SK-N-DZ (cell line): ENCODE data around the gene RAG1.

Experiments used
- DNase-seq: peaks from one replicate; pipeline ENCODE4 v3.0.0-alpha.2; 2015; ENCODE audit warnings: low spot score

RAG1 gene

DNA sequence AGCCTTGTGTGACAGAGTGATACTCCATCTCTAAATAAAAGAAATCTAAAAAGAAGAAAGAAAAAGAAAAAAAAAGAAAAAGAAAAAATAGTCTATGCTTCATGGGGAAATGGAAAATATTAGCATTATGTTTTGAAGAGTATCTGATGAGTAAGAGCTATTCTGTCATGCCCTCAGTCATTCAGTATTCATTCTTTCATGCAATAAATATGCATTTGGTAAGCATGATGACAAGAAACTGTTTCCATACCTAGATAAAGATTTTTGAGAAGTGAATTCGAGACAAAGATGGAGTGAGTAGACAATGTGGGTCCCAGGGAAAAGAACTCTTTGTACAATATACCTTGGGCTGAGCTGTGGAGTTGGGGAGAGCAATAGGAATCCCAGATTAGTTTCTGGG lies 20.3 kb downstream of the RAG1 start:
- DNase-seq, result no peak

DNA sequence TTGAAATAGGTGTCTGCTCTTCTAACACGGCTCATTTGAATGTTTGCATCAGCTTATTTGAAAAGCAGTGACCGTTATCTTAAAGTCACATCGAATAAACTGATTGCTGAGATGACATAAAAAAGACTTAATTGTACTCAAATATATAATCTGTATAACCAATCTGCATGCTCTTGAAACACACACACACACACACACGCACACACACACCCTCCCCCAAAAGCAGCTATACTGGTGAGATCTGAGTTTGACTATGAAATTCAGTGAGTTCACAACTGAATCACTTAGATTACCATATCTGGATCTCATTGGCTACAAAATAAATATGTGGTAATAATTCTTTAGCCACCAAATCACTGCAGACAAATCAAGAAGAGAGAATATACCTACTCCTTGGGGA lies 22.7 kb downstream of the RAG1 start:
- peak; percentile 20 for DNase-seq

- no peak for DNase-seq
These were observed 23.6 kb downstream of the RAG1 start for GRCh38 chr11:36591433-36591832.

DNA sequence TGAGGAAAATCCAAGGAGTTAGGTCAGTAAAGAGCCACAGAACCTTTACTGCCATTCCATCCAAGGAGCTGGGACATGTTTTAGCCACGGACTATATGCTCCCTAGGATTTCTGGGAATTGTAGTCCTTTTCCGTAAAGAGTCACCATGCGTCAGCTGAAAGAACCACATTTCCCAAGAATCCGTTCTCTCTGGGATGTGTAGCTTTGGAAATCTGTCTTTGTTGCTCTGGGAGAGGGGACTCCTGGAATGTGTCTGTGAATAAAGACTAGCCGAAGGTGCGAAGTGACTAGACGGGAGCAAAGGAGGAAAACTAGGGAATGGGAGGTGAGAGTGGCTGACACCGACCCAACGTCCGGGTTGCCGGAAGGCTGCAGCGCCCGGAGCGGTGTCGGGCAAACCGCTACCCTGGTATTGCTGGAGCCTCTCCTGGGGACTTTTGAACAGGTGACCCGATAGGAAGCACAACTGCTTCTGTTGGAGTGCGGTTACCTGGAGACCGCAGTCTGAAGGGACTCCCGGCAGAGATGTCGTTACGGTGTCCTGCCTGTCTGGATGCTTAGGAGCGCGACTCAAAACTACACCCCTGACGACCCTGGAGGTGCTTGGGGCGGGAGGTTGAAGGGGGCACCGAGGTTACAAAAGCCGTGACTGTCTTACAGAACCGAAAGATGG lies 26.6 kb downstream of the RAG1 start, which contains the start of gene IFTAP:
IFTAP (plus strand) TSS at position 187 of the 674 bp plus-strand sequence. CDS start 15,602 bp downstream, outside the sequence.
- DNase-seq, result peak; percentile 93

DNA sequence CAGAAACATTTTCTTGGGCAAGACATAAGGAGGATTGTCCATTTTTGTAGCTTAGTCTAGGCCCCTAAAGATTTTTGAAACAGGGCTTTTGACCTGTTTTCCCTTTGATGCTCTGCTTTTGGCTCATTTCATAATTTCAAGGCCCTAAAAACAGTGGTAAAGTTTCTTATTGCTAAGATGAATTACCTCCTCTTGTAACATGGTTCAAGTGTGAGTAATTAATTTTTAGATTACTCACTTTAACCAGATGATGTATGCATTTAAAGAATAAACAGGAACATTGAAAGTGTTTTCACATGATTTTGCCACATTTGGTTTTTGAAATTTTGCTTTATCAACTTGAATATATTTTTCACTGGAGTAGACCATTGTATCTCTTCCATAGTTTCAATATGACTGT lies 29.1 kb downstream of the RAG1 start:
- no peak for DNase-seq

- DNase-seq, result peak; percentile 32
These were observed 30.2 kb downstream of the RAG1 start, which contains the start of gene RAG2 for GRCh38 chr11:36598051-36598450. Gene RAG2 (minus strand): TSS chr11:36598236. CDS start chr11:36594168, 4,068 bp downstream.

DNA sequence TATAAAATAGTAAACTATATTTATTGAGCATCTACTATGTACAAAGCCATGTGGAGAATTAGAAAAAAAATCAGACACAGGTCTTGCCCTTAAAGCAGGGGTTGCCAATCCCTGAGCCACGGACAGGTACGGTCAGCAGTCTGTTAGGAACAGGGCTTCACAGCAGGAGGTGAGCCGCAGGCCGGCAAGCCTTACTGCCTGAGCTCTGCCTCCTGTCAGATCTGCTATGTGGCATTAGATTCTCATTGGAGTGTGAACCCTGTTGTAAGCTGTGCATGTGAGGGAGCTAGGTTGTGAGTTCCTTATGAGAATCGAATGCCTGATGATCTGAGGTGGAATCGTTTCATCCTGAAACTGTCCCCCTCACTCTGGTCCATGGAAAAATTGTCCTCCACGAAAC lies 32.4 kb downstream of the RAG1 start:
- no peak for DNase-seq

- DNase-seq, result no peak
These were observed 33.3 kb downstream of the RAG1 start for GRCh38 chr11:36601155-36601554.

DNA sequence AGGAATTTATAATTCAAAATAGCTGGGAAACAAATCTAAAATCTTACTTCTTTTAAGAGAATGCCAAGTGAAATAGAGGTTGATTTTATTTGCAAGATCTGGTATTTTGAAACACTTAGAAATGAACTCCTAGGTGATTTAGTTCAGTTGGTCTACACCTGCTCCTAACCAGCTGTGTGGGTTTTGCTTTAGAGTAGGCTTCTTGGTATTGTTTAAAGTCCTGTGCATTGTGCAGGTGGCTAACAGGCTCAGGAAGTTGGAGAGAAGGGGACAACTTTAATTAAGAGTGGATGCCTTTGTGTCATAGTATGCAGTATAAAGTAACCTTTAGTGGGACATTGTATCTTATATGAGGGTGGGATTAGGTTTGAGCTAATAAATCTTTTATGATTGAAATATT lies 34.3 kb downstream of the RAG1 start:
- DNase-seq, result no peak

DNA sequence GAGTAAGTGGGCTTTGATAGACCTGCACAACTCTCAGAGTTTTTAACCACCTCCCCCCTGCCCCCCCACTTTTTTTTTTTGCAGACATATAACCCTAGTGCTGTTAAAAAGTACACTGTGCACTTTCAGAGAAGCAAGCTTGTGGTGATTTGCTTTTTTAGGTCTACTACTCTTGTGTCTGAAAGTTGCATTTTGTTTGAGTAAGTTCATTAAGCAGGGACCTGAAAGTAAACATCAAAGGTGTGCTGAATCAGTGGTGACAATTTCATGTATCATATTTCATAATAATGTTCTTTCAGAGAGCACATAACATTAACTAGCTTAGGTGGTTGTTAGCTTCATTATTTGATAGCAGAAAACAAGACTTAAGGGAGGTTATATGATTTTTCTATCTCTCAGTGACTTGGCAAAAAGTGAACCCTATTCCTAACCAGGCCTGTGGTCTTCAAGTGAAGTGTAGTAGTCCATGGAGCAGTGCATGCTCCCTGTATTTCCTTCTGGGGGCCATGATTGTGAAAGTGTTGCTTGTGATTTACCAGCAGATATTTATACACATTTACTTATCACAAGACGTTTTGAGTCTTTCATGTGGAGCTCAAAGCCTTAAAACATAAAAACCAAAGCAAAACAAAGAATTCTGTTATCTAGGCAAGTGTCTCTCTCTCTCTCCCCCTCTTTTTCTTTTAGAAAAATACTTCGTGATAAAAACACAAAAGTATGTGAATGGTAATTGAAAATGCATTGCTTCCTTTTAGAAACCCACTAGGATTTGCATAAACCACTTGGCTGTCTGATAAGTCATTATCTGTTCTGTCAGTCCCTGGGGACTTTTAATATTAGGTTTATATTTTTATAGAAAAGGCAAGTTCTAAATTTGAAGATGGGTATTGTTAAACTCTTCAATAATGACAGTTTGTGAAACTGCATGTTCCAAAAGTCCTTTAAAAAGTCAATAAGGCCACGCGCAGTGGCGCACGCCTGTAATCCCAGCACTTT lies 37.7 kb downstream of the RAG1 start:
- no peak for DNase-seq

- no peak for DNase-seq
These were observed 40.8 kb downstream of the RAG1 start for GRCh38 chr11:36608491-36609199.

DNA sequence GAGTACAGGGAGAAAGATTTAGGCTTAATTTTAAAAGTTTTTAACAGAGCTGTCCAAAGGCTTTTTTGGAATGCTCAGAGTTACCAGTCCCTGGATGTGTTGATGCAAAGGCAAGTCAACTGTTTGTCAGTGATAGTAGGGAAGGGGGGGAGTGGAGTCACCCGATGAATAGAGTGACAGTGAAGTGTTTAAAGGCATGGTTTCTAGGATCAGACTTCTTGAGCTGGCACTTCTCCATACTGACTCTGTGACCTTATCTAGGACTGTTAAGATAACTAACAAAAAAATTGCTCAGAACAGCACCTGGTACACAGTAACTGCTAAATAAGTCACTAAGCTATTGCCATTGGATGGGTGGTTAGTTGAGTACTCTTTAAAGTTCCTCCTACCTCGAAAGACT lies 41.6 kb downstream of the RAG1 start:
- no peak for DNase-seq

DNA sequence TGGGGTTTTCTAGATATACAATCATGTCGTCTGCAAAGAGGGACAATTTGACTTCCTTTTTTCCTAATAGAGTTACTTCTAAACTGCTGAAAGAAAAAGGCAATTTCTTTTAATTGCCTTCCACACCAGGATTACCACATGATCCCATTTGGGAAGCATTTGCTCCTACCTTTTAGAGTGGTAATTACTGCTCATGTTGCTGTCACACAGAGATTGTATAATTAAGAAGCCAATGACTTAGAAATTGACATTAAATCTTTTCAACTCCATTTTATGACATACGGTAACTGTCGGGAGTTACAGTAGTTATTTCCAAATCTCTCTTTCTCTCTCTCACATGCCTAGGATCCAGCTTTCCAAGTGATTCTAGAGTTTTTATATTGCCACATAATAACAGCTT lies 48.0 kb downstream of the RAG1 start:
- no peak for DNase-seq

GRCh38 chr11:36617543-36618362 lies 49.9 kb downstream of the RAG1 start:
- DNase-seq, result no peak

- DNase-seq, result no peak
These were observed 50.7 kb downstream of the RAG1 start for GRCh38 chr11:36618363-36619047.

GRCh38 chr11:36619502-36619901 lies 51.7 kb downstream of the RAG1 start:
- peak; percentile 27 for DNase-seq

- no peak for DNase-seq
These were observed 52.4 kb downstream of the RAG1 start for GRCh38 chr11:36620246-36620645.

GRCh38 chr11:36622431-36623136 lies 54.8 kb downstream of the RAG1 start:
- DNase-seq, result peak; percentile 58

- DNase-seq, result no peak
These were observed 55.7 kb downstream of the RAG1 start for GRCh38 chr11:36623494-36623893.

- no peak for DNase-seq
These were observed 59.2 kb downstream of the RAG1 start for GRCh38 chr11:36627006-36627405.
